Glutamatergic neuron (in vitro differentiated cells): ENCODE measurements around the gene TAF11L8. TPM values are rescaled to one million over a fixed set of nuclear protein-coding genes. Genes with fewer than 3 reads are reported as not detected.

Experiments used
- total RNA-seq: library from RNA; stranded (reverse); fragmentation: NEBNext Ultra II Directional; extraction: Animal tissue kit (Norgen Biotek cat#: 25700); gene quantifications from one replicate; pipeline ENCODE4 v1.2.1, GENCODE V29; 2021; ENCODE audit not compliant: unreplicated experiment

TAF11L8 gene
- total RNA-seq, 1 donor from 2014 or later, result not detected

Other genes with a start within 250 kb of the TAF11L8 start
- not detected for gene TAF11L2, start 92.7 kb downstream of the TAF11L8 start, total RNA-seq
- gene TAF11L3, start 72.6 kb downstream of the TAF11L8 start, total RNA-seq, result not detected
- gene TAF11L4, start 69.2 kb downstream of the TAF11L8 start, total RNA-seq, result not detected
- gene TAF11L5, start 65.7 kb downstream of the TAF11L8 start, total RNA-seq, result 0.83 TPM
- gene TAF11L6, start 62.3 kb downstream of the TAF11L8 start, total RNA-seq, result not detected
- gene TAF11L7, start 5.2 kb downstream of the TAF11L8 start, total RNA-seq, result 0.83 TPM
- gene TAF11L9, start 3.4 kb upstream of the TAF11L8 start, total RNA-seq, result 0.83 TPM
- gene TAF11L10, start 6.9 kb upstream of the TAF11L8 start, total RNA-seq, result 0.83 TPM
- gene TAF11L11, start 13.2 kb upstream of the TAF11L8 start, total RNA-seq, result 3.7 TPM
- 2.4 TPM for gene TAF11L12, start 19.4 kb upstream of the TAF11L8 start, total RNA-seq
- gene TAF11L13, start 41.1 kb upstream of the TAF11L8 start, total RNA-seq, result 1.3 TPM
- not detected for gene TAF11L14, start 43.5 kb upstream of the TAF11L8 start, total RNA-seq